GM18517 (cell line): ENCODE measurements around the gene SCAF4.
"Not testable (repeated sequence)": the region's sequence is repeated elsewhere in the genome, so short reads cannot be mapped to it uniquely, and the experiment has no call there.

Experiments used
- ATAC-seq: cut with Tn5 transposase; IDR thresholded peaks from one replicate; pipeline ENCODE4 v1.9.1; 2021; ENCODE audit warnings: mild to moderate bottlenecking, moderate library complexity; ENCODE audit not compliant: unreplicated experiment

The SCAF4 gene

DNA sequence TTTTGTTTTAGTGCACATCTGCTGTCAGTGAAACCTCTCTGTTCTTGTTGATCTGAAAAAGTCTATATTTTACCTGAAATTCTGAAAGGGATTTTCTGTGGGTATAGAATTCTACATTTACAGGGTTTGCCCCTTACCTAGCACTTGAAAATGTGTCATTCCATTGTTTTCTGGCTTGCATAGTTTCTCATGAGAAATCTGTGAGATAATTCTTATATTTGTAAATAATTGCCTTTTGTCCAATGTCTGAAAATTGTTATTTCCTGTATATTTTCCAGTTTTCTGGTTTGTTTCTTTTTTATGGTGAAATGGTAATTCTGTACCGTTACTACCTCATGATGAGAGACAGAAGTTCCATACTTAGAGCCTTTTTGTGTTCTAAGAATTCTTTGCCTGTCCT lies 11.8 kb upstream of the SCAF4 start:
- ATAC-seq = no peak

DNA sequence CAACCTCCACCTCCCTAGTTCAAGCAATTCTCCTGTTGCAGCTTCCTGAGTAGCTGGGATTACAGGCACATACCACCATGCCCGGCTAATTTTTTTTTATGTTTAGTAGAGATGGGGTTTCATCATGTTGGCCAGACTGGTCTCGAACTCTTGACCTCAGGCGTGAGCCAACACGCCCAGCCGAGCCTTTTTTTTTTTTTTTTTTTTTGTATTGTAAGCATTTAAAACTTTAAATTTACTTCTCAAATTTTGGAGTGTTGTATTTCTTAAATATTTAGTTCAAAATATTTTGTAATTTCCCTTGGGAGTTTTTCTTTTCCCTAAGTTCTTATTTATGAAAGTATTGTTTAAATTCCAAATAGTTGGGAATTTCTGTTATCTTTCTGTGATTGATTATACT lies 9.2 kb upstream of the SCAF4 start:
- no peak for ATAC-seq

DNA sequence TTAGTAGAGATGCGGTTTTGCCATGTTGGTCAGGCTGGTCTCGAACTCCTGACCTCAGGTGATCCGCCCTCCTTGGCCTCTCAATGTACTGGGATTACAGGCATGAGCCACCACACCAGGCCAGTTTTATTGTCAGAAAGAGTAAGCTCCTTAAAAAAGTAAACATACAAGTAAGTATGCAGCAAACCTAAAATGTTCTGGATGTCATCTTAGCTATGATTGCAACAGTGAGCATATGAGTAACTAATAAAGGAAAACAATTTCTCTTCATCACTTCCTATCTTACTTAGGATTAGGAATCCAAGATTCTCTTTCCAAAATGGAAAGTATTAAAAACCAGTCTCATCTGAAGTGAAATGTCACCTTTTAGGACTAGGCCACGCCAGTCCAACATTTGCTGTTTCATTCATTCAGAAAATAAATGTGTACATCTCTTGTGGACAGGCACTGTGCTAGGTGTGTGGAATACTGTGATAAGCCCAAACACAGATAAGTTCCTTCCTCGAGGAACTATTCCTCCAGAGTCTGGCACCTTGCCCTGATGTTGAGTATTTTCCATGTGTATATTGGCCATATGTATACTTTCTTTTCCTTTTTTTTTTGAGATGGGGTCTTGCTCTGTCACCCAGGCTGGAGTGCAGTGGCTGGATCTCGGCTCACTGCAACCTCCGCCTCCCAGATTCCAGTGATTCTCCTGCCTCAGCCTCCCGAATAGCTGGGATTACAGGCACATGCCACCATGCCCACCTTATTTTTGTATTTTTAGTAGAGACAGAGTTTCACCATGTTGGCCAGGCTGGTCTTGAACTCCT lies 5.9 kb upstream of the SCAF4 start:
- not testable (repeated sequence) for ATAC-seq

DNA sequence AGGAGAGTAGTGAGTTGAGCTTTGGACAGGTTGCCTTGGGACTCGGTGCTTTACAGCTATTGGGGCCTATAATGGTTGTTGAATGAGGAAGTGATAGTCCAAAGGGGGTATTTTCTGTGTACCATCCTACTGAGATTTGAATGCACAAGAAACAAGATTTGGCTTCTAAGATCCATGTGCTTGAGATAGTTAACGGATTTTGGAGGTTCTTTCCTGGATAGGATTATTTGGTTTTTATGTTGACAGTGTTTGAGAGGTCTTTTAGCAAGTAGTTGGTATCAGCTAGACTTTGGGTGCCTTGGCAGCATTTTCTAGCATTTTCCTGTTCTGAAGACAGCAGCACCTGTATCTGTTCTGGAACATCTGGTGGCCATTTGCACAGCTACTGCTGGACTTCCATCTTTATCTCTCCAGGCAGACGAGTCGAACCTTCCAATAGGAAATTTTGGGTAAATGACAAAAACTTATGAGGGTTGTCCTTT lies 3.6 kb upstream of the SCAF4 start:
- no peak for ATAC-seq

DNA sequence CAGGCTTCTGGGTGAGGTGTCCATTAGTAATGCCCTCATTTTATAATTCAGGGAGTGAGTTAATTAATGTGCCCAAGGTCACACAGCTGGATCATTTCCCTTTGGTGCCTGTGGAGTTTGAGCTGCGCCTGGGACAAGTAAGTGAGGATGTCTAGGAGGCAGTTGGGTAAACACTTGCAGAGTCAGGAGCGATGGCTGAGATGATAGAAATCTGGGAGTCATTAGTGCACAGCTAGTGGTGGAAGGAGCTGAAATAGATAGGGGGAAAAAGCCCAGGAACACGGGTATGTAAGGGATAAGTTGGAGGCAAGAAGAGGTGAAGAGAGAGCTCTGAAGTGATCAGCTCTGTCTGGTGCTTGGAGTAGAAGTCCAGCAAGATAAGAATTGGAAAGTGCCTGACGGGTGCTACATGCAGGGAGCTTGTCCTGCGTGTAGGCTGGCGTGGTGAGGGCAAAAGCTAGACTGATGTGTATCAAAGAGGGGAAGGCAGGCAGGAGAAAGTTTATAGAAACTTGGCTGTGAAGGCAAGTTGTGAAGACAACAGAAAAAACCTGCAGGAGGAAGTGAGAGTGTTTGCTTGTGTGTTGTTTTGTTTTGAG lies 1.7 kb upstream of the SCAF4 start:
- ATAC-seq = no peak

DNA sequence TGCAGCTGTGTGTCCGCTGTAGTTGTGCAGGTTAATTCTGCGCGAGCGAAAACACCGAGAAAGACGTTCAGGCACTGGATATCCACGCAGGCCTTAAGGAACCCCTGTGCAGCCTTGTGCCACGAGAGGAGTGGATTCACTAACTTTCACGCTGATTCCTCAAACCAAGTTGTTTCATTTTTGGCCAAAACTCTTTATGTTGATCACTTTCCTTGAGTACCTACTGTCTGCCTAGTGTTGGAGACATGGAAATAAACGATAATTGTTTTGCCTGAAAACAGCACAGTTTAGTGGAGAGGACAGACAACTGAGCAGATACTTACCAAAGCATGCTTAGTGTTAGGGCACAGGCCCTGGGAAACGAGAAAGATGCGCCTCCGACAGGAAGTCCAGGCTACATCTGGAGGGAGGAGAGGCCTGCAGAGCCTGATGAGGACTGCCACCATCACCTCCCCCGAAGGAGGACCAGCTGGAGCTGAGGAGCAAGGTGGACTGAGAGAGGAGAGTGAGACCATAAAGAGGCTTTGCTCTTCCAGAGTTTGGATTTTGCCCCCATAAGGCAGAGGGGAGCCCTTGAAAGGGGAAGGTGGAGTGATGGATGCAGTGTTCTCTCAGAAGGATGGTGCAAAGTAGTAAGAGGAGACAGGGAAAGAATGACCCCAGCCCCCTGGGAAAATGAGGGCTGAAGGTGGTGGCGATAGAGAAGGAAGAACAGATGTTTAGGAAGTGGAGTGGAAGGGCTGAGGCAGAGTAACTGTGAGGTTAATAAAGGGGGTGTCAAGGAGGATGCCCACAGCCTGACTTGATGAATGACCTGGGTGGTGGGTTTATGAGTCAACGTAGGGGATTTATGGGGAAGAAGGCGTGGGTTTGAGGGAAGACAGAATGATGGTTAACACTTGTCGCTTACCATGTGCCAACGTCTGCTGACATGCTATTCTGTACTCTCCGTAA lies 956 bp upstream of the SCAF4 start:
- ATAC-seq = no peak

DNA sequence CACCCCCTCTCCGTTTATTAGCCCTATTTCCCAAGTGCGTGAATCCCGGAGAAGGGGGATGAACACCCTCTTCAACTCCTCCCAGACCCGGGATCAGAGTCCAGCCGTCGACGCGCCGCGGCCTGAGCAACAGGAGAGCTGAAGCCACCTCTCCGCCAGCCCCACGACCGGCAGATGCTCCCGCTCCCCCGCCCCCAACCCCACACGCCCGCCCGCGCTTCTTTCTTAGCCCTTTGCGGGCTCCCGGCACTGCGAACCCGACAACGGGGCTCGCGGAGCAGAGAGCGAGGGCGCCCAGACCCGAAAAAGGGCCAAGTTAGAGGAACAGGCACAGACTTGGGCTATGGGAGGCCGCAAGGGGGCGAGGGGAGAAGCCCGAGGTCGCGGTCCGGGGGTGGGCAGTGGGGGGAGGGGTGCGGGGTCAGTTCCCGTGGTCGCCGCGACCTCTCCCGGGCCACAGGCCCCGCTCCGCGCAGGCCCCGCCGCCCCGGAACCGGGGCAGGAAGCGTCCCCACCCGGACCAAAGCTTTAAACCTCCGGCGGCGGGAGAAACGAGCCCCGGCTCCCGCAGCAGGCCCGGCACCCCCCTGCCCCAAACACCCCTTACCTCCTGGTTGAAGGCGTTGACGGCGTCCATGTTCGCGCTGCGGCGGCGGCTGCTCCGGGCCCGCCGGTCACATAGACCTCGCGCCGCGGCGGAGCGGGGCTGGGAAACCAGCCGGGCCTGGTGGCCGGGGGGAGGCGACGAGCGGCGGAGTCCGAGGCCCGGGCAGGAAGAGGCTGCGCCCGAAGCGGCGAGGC lies 662 bp downstream of the SCAF4 start:
- peak; percentile 5 for ATAC-seq

DNA sequence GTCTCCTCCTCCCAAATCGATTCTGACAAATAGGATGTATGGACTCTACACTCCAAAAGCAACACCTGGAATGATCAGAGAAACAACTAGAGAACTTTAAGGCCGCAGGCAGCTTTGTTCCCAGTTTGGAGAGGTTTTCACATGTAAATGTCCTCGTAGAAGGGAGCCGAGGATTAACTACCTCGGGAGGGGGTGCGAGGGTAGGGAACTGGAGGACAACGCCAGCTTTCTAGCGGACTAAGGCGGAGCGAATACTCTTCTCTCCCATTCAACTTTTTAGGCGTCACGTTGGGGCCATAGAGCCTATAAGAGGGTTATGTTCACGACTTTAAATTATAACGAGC lies 1.2 kb downstream of the SCAF4 start:
- no peak for ATAC-seq

DNA sequence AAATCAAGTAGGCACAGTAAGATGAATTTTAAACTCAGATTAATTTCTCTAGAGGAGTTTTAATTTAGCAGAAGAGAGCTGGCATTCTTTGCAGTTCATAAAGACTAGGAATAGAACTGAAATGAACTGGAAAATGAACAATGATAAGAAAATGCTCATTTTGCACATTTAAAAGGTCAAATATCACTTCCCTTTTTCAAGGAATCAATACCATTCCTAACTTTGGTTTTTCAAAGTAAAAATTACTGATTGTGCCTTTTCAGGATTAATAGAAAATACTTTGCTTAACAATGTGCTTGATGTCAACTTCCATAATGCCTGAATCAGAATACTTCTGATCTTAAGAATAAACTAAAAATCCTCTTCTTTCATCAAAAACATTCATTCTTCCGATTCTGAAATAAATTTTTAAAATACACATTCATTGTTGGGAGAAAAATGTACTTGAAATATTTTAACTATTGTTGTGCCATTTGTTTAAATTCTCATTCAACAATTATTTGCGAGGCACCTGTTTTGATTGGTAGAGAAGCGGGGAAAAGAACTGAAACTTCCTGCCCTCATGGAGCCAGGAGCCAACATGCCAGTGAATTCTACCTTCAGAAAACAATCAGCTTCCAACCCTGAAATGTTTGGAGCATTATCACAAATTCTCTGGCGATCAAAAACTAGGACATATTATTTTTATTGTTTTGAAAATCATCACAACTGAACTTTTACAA lies 2.1 kb downstream of the SCAF4 start:
- ATAC-seq = no peak

DNA sequence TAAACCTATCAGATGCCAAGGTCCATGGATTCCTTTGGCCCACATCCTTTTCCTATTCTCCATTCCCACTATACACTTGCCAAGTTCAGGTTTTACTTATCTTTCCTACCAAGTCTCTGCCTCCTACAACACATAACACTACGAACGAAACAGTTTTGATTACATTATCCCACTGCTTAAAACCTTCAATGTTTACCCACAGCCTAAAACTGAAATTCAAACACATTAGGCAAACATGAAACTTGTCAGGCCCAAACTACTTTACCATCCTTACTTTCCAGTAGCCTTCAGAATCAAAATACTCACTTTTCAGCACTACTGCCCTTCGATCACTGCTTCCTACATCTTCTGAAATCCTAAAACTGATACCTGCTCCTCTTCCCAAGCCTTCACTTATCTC lies 3.0 kb downstream of the SCAF4 start:
- no peak for ATAC-seq

DNA sequence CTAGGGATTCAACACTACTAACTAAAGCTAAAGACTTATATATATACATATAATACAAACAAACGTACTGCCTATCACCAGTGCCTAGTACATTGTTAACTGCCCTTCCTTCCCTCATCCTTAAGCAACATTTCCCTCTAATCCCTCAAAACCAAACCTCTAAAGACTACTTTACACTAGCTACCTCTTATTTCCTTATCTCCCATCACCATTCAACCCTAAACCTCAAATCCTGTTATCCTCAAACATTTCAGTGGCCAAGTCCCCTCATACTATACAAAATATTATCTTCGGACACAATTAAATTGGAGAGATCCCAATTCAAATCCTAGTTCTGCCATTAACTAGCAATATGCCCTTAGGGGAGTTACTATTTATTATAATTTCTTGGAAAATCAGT lies 3.7 kb downstream of the SCAF4 start:
- no peak for ATAC-seq

DNA sequence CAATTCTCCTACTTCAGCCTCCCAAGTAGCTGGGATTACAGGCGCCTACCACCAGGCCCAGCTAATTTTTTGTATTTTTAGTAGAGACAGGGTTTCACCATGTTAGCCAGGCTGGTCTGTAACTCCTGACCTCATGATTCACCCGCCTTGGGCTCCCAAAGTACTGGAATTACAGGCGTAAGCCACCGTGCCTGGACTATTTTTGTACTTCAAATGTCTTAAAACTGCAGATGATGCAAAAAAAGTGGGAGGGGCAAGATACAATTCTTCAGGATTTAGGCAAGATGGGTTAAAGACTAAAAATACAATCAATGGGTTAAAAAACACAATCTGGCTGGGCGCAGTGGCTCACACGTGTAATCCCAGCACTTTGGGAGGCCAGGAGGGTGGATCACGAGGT lies 4.7 kb downstream of the SCAF4 start:
- no peak for ATAC-seq

DNA sequence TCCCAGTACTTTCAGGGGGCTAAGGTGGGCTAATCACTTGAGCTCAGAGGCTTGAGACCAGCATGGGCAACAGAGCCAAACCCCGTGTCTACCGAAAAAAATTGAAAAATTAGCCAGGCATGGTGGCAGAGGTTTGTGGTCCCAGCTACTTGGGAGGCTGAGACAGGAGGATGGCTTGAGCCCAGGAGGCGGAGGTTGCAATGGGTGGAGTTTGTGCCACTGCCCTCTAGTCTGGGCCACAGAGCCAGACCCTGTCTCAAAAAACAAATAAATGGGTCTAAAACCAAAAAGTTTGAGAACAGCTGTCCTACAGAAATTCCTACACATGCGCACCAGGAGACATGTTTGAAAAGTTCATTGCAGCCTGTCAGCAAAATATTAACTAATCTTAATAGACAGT lies 5.5 kb downstream of the SCAF4 start:
- no peak for ATAC-seq

DNA sequence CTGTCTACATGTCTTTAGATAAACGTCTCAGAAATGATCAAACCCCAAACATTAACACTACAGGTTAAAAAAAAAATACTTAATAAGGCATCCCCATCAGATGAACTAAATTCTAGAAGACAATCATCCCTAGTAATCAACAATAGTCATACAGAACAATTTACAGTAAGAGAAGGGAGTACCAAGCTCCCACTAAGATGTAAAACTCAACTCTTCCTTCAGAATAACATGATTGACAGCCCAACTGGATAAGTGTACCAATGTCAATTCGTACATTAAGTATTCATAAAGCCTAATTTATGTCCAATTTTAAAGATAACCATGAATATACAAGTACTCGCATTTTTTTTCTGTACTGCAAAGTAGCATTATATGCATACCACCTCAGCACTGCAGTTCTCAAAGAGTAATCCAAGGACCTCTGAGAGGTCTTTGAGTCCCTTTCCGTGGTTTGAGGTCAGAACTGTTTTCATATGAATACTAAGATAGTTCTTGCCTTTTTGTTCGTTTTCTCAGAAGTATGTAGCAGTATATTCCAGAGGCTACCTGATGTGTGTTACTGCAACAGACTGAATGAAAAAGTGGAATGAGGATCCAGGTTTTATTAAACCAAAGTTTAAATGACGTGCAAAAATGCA lies 6.6 kb downstream of the SCAF4 start:
- ATAC-seq = no peak

DNA sequence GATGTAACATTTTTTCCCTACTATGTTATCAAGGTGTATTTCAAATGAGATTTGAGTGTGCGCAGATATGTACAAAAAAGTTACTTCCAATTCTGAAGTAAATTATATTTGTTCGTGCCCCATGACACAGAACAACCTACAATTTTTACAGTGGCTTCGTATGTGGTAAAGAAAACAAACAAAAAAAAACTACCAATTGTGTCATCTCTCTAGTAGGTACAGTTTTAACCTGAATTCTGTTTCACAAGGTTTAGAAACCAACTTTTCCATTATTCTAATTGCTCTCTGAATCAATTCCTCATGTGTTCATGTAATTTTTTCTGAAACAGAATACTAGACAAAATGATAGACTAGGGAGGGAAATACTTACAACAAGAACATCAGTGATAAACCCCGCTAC lies 7.4 kb downstream of the SCAF4 start:
- no peak for ATAC-seq

DNA sequence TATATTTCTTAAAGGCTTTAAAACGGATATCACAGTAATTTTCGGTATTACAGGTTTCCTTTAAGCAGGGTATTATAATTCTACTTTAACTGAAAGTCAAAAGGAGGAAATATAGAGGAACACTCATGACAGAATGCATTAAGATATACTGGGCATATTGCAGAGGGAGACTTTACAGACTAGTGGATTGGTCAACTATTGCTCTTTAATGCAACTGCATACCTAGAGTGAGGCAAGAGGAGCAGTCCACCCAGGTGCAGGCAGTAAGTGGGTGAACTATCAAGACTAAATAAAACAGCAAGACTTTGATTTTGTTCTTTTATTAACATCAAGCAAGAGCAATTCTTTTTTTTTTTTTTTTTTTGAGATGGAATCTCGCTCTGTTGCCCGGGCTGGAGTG lies 10.5 kb downstream of the SCAF4 start:
- ATAC-seq = no peak

DNA sequence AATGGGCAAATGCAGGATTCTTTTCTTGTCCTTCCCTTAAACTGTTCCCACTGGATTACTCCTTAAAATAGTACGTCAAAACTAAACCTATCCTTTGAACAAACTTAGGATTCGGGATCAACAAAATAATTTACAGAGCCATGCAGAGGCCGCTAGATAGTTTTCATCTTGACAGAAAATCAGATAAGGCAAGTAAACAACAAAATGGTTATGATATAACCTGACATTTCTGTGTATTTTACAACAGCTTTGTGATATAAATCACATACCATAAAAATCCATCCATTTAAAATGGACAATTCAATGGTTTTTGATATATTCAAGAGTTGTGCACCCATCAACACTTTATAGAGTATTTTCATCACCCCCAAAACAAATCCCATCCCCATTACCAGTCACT lies 11.2 kb downstream of the SCAF4 start:
- no peak for ATAC-seq

DNA sequence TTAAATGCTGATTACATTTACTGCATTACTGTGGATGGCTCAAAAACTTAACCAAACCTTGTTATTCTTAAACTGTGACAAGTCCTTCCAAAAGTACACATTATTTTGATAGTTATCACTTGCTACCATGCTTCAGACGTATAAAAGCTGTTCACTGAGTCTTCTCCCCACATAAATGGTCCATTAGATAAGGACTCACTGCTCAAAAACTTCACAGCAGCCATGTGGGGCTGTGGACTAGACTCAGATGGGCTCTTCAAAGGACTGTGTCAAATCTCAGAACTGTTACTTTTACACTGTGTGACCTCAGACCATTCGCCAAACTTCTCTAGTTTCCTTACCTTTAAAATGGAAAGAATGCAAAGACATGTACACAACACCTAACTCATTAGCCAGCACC lies 11.6 kb downstream of the SCAF4 start:
- no peak for ATAC-seq

DNA sequence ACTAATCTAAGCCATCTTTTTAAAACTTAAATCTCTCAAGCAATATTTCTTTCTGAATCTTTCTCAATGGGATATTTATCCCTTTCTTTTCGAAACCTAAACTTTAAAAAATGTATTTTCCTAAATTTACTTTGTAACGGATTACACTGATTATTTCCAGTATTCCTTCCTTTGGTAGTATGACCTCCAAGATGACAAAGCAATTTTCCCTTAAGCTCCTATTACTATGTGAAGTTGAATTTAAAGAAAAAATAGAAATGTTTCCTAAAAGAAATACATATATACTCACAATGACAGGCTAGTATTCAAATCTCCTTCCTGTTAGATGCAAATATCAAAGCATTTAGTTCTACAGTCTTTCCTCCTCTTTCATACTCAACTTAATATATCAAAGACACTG lies 15.8 kb downstream of the SCAF4 start:
- no peak for ATAC-seq
